GM12874 (cell line): ENCODE results near the gene IFT20.

Source experiments
- CTCF ChIP-seq: IDR thresholded peaks from 2 replicates; pipeline ENCODE4 v1.5.1; 2011; ENCODE audit warnings: low read depth, mild to moderate bottlenecking, control low read depth, low read length, moderate library complexity; ENCODE audit not compliant: insufficient read depth

Gene IFT20

DNA sequence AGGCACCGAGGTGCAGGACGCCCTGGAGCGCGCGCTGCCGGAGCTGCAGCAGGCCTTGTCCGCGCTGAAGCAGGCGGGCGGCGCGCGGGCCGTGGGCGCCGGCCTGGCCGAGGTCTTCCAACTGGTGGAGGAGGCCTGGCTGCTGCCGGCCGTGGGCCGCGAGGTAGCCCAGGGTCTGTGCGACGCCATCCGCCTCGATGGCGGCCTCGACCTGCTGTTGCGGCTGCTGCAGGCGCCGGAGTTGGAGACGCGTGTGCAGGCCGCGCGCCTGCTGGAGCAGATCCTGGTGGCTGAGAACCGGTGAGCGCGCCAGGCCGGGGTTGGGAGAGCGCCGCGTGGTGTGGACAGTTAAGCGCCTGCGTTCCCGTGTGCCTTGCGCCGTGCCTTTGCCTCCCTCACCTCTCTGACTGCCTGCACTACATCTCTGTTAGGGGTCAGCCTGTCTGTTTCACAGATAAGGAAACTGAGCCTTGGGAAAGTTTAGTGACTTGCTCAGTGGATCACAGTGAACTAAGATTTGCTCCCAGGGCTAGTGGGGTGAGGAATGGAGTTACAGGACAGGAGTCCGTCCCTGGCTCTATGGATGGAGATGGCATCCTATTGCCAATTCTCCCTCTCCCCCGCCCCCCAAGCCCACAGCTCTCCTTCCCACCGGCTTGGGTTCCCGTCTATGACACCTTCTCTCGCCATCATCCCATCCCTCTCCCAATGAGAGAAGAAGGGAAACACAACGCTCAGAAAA, 37.1 kb upstream of the IFT20 start:
- TF ChIP-seq CTCF, result no peak

DNA sequence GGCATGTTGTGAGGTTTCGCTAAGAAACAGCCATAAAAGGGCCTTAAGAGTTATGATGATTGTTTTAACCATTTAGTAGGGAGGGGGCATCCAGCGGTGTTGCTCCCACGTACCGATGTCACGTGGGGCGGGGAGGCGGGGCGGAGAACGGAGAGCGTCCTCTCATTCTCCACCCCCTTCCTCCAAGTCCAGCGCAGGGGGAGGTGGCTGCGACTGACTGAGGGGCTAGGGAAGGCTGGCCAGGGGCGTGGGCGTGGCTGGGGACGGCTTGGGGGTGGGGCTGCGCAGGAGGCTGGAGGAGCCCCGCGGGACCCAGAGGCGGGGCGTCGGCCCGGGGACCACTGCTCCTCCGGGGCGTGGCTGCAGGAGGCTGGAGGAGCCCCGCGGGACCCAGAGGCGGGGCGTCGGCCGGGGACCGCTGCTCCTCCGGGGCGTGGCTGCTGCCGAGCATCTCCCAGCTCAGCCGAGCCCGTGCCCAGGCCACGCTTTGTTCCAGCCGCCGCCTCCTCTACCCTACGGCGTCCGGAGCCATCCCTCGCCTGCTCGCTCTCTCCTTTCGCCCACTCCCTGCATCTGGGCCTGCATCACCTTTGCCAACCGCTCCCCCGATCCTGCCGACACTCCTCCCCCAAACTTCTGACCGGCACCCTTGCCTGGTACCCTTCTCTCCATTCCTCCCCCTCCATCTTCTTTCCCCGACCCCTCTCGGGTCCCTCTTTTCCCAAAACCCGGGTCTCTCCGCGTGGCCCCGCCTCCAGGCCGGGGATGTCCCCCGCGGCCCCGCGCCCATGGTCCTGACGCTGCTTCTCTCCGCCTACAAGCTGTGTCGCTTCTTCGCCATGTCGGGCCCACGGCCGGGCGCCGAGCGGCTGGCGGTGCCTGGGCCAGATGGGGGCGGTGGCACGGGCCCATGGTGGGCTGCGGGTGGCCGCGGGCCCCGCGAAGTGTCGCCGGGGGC, 36.3 kb upstream of the IFT20 start, which contains the start of gene SARM1:
SARM1 (plus strand) TSS at position 450 of the 958 bp plus-strand sequence; CDS start at position 789, 339 bp downstream.
- no peak for TF ChIP-seq CTCF

GRCh38 chr17:28370744-28371103, 35.5 kb upstream of the IFT20 start:
- no peak for TF ChIP-seq CTCF

- no peak for TF ChIP-seq CTCF
Observed at GRCh38 chr17:28370035-28370743, 34.9 kb upstream of the IFT20 start, which contains the start of gene VTN. Gene VTN (minus strand): TSS chr17:28370307. CDS start chr17:28370203, 104 bp downstream.

GRCh38 chr17:28369684-28370034, 34.4 kb upstream of the IFT20 start:
- TF ChIP-seq CTCF, result no peak

- TF ChIP-seq CTCF, result no peak
Observed at GRCh38 chr17:28368915-28369683, 33.8 kb upstream of the IFT20 start.
